Adipose tissue (tissue), 3 donors: ENCODE results near the gene SLC25A6. TPM values are rescaled to one million over a fixed set of nuclear protein-coding genes. Genes with fewer than 3 reads are reported as not detected.
"Not testable (repeated sequence)": the region's sequence is repeated elsewhere in the genome, so short reads cannot be mapped to it uniquely, and the experiment has no call there.

Experiments used
- H3K27ac ChIP-seq: one replicate; pipeline ENCODE4 v1.5.1; 2013; ENCODE audit warnings: low read depth, low read length
- WGBS, 3 donors: extraction: QIAGEN DNeasy Blood & Tissue Kit; methylation state at CpG; one replicate each; pipeline ENCODE4 v1.1.7; 2013; 5-methylcytosine and 5-hydroxymethylcytosine counted together
- polyA plus RNA-seq, 3 donors: library from polyadenylated mRNA; stranded (reverse); fragments of 200-250 nt; gene quantifications; one replicate each; pipeline ENCODE4 v1.2.3, GENCODE V29; 2013
- donor health status: healthy with polysubstance abuse.
- donor health status: Bipolar disorder and iron deficiency.
- donor health status: healthy.

Gene SLC25A6
- polyA plus RNA-seq, 3 donors: 489 to 843 (median 515) TPM

GRCh38 chrX:1366363-1366762 is 25.6 kb downstream of the SLC25A6 start:
- not testable (repeated sequence) for H3K27ac ChIP-seq
- 85 to 93% (median 87%) methylated on average over 4 to 50 of the region's 63 CpGs for WGBS, 3 donors

DNA sequence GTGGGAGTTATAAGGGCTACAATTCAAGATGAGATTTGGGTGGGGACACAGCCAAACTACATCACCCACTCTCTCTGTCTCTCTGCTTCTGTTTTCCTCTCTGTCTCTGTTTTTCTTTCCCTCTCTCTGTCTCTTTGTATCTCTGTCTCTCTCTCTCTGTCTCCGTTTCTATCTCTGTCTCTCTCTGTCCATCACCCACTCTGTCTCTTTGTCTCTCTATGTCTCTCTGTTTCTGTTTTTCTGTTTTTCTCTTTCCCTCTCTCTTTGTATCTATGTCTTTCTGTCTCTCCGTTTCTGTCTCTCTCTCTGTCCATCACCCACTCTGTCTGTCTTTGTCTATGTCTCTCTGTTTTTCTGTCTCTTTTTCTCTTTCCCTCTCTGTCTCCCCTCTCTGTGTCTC is 30.0 kb downstream of the SLC25A6 start:
- no peak overlapping the region for H3K27ac ChIP-seq
- WGBS, 3 donors: 93 to 98% (median 97%) methylated on average over 2 of the region's 2 CpGs

- H3K27ac ChIP-seq: no peak overlapping the region
- 85 to 91% (median 85%) methylated on average over 12 of the region's 12 CpGs for WGBS, 3 donors
These were observed 30.6 kb downstream of the SLC25A6 start for GRCh38 chrX:1361275-1361674.

DNA sequence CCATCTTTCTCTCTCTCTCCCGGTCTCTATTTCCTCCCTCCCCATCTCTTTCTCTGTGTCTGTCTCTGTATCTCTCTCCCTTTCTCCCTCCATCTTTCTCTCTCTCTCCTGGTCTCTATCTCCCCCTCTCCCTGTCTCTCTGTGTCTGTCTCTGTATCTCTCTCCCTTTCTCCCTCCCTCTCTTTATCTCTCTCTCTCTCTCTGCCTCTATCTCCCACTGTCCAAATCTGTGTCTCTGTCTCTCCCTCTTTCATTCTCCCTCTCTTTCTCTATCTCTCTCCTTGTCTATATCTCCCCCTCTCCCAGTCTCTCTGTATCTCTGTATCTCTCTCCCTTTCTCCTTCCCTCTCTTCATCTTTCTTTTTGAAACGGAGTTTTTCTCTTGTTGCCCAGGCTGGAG is 31.7 kb downstream of the SLC25A6 start:
- H3K27ac ChIP-seq: no peak overlapping the region
- 82 to 88% (median 85%) methylated on average over 2 of the region's 2 CpGs for WGBS, 3 donors

- no peak overlapping the region for H3K27ac ChIP-seq
- 65 to 87% (median 86%) methylated on average over 4 of the region's 4 CpGs for WGBS, 3 donors
These were observed 32.4 kb downstream of the SLC25A6 start for GRCh38 chrX:1359477-1359873.

DNA sequence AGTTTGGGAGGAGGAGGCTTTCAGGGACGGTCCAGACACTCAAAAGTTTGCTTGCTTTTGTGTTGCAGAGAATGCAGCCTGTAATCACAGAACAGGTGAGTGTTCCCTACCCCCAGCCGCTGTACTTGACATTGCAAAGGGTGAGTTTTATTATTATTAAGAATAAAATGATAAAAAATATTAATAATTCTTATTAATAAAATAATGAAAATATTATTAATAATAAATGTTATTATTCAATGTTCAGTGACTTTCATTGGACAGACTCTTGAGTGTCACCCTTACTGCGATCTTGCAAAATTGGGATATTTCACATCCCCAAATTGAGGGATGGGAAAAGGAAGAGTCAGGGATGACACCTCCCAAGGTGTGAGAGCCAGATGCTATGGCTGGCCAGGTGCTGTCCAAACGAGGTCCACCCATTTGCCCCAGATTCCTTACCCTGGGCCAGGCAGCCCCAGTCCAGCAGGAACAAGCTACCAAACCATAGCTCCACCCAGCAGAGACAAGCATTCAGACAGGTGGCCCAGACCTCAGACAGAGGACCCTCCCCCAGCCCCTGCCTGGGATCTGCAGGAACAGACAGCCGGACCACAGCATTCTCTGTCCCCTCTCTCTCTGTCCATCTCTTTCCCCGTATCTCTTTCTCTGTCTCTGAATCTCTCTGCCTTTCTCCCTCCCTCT is 33.0 kb downstream of the SLC25A6 start:
- WGBS, 3 donors: 85 to 92% (median 86%) methylated on average over 6 of the region's 6 CpGs
- H3K27ac ChIP-seq: no peak overlapping the region

- WGBS, 3 donors: 96 to 97% (median 97%) methylated on average over 10 of the region's 10 CpGs
- H3K27ac ChIP-seq: no peak overlapping the region
These were observed 33.9 kb downstream of the SLC25A6 start for GRCh38 chrX:1357993-1358392.

DNA sequence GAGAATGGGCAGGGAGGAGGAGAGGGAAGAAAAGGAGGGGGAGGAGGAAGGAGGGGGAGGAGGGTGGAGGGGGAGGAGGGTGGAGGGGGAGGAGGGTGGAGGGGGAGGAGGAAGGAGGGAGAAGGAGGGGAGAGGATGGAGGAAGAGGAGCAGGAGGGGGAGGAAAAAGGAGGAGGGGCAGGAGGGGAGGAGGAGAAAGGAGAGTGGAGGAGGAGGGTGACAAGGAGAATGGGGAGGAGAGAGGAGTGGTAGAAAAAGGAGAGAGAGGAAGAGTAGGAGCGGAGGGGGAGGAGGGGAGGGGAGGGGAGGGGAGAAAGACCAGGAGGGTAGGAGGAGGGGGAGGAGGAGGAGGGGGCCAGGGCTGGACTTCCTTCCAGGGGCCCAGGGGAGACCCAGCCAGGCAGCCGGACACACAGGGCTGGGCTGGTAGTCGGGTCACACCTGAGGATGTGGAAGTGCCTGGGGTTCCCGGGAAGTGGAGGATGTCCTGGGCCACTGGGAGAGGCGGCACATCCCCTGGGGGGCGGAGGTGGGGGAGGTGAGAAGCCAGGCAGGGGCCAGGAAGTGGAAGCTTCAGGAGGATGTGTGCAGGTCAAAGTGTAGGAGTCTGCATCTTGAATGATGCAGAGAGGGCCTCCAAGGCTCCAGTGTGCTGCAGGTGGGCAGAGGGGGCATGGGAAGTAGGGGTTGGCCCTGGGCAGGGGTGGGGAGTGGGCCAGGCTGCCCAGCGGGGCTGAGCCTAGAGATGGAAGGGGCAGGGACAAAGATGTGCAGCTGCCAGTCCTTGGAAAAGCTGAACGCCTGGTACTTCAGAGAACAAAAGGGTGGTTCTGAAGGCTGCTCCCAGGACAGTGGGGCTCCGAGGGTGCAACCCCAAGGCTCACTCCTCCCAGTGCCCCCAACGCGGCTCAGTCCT is 36.5 kb downstream of the SLC25A6 start:
- H3K27ac ChIP-seq: no peak overlapping the region
- WGBS, 3 donors: 33 to 41% (median 36%) methylated on average over 10 to 11 of the region's 11 CpGs

DNA sequence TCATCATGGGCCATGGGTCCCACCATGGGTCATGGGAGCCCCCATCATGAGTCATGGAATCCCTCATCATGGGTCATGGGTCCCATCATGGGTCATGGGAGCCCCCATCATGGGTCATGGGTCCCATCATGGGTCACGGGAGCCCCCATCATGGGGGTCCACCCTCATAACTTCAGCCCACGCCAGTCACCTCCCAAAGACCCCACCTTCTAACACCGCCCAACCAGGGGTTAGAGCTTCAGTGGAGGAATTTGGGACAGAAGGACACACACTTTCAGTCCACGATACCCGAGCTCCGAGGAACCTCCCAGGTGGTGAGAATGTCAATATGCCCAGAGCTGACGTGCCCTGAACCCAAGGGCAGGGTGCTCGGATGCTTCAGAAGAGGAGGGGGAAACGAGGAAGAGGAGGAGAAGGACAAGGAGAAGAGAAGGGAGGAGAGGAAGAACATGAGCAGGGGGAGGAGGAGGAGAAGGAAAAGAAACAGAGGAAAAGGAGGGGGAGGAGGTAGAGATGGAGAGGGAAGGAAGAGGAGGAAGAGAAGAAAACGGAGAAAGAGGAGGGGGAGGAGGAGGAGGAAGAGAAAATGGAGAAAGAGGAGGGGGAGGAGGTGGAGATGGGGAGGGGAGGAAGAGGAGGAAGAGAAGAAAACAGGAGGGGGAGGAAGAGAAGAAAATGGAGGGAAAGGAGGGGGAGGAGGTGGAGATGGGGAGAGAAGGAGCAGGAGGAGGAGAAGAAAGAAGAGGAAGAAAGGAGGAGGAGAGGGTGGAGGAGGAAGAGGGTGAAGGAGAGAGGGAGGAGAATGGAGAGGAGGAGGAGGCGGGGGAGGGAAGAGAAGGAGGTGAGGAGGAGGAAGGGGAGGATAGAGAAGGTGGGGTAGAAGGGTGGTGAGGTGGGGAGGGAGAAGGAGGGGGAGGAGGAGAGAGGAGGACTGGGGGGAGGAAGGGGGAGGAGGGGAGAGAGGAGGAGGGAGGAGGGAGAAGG is 37.6 kb downstream of the SLC25A6 start:
- WGBS, 3 donors: 79 to 89% (median 84%) methylated on average over 11 of the region's 11 CpGs
- no peak overlapping the region for H3K27ac ChIP-seq

- WGBS, 3 donors: 91 to 93% (median 92%) methylated on average over 47 to 49 of the region's 49 CpGs
- no peak overlapping the region for H3K27ac ChIP-seq
These were observed 39.8 kb downstream of the SLC25A6 start for GRCh38 chrX:1351981-1352714.

DNA sequence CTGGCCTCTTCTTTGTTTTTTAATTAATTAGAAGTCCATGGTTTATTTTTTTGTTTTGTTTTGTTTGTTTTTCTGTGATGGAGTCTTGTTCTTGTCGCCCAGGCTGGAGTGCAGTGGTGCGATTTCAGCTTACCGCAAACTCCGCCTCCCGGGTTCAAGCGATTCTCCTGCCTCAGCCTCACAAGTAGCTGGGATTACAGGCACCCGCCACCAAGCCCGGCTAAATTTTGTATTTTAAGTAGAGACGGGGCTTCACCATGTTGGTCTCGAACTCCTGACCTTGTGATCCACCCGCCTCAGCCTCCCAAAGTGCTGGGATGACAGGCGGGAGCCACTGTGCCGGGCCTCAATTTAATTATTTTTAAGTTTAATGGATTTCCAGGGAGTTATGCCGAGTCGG is 42.3 kb downstream of the SLC25A6 start:
- not testable (repeated sequence) for H3K27ac ChIP-seq
- WGBS, 3 donors: 91 to 96% (median 96%) methylated on average over 15 of the region's 15 CpGs

GRCh38 chrX:1341545-1342184 is 50.2 kb downstream of the SLC25A6 start:
- 75 to 83% (median 77%) methylated on average over 22 of the region's 22 CpGs for WGBS, 3 donors
- H3K27ac ChIP-seq: no peak overlapping the region

DNA sequence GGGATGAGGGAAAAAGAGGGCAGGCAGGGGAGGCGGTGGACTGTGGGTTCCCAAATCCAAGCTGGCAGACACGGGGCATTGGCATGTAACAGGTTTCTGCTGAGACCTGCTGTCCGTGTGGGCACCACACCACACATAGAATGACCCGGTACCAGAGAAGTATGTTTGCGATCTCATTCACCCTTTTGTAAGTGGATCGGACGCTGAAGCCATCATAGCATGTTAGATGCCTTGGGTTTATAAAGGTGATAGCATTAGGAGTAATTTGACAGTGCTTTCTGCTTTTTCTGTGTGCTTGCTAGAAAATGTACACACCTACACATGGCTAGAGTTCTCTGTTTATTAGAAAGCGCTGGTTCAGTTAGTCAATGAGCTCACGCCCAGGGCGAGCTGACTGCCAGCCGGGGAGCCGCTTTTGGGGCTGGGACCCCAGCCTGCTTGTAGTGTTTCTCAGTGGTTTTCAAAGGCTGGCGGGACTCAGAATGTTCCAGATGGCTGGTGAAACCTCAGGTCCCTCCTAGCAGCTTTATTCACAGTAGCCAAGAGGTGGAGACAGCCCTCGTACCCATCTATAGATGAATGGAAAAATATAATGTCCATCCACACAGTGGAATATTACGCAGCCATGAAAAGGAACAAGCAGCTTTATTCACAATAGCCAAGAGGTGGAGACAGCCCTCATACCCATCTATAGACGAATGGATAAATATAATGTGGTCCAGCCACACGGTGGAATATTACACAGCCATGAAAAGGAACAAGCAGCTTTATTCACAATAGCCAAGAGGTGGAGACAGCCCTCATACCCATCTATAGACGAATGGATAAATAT is 54.7 kb downstream of the SLC25A6 start:
- WGBS, 3 donors: 42 to 64% (median 45%) methylated on average over 16 to 18 of the region's 18 CpGs
- H3K27ac ChIP-seq: no peak overlapping the region

DNA sequence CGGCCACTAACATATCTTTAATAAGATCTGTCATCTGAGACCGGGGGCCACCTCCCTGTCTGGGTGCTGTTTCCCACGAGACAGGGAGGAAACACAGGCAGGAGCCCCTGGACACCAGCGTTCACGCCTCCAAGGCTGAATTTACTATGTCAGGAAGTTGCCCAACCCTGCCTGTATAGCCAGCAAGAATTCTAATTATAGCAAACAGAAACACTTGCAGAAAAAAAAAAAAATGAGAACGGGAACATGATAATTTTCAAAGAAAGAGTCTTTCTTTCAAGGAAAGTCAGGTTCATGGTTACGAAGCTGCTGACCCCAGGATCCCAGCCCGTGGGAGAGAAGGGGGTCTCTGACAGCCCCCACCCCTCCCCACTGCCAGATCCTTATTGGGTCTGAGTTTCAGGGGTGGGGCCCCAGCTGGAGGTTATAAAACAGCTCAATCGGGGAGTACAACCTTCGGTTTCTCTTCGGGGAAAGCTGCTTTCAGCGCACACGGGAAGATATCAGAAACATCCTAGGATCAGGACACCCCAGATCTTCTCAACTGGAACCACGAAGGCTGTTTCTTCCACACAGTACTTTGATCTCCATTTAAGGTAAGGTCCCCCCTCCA is 55.5 kb downstream of the SLC25A6 start, which contains the start of gene IL3RA:
IL3RA (plus strand) TSS at position 455 of the 613 bp plus-strand sequence. CDS start 4,981 bp downstream, outside the sequence.
- H3K27ac ChIP-seq: no peak within 1 kb of the TSS
- 10 to 25% (median 12%) methylated on average over 14 of the region's 14 CpGs for WGBS, 3 donors
